AG08396 (cell line): ENCODE data around the gene STXBP3.

Experiments used
- DNase-seq: peaks from one replicate; pipeline ENCODE4 v3.0.0; 2012; ENCODE audit warnings: low spot score, mixed read lengths

STXBP3 gene

GRCh38 chr1:108842525-108843181, 96.2 kb downstream of the STXBP3 start:
- no peak for DNase-seq

GRCh38 chr1:108843390-108844137, 97.1 kb downstream of the STXBP3 start:
- DNase-seq: no peak

GRCh38 chr1:108845446-108845845, 99.0 kb downstream of the STXBP3 start:
- DNase-seq: no peak

GRCh38 chr1:108845991-108846390, 99.5 kb downstream of the STXBP3 start:
- no peak for DNase-seq

- DNase-seq: no peak
Observed at GRCh38 chr1:108847494-108847893, 101.0 kb downstream of the STXBP3 start.

DNA sequence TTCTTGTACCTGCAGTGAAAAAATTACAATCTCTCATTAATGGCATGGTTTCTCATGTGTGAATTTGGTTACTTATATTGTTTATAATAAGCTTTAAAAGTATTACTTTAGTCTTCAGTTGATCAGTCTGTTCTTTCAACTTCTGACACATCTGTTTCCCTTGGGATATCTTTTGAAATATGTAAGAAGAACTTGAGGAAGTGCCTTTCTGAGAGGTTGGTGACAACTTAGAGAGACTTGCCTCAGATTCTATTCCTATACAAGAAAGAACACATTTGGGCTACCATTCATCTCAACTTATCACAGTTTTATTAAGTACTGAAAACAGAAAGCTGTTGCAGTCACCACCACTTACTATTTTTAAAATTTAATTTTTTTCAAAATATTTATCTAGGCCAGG, 102.3 kb downstream of the STXBP3 start:
- DNase-seq: no peak

DNA sequence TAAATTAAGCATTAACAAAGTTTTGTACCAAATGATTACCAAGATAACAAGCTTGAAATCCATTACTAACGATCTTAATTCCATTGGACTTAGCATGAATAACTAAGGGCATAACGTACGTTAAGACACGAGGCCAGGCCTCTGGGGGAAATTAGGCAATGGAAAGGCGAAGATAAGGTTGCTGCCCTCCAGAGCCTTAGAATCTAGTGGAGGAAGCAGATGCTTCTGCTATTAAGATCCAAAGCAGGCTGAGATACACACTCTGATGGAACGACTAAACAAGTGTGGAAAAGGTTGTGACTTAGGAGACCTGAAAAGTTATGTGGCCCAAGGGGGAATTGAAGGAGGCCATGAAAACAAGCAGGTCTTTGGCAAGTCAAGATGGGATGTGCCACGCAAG, 104.5 kb downstream of the STXBP3 start:
- no peak for DNase-seq

DNA sequence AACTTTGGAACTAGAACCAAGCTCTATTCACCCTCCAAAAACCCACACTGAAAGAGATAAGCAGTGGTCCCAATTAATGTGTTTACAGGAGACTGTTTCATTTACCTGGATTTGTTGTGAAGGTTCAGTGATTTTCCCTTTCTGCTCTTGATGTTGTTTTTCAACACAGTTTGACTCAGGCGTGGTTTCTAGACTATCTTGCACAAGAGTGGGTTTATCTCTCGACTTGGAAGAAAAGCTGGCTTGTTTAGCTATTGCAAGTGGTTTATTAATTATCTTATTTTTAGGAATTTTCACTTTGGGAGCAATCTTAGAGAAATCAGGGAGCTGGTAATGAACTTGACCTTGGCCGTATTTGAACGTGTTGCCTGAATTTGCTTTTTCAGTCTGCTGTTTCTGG, 105.1 kb downstream of the STXBP3 start:
- no peak for DNase-seq

DNA sequence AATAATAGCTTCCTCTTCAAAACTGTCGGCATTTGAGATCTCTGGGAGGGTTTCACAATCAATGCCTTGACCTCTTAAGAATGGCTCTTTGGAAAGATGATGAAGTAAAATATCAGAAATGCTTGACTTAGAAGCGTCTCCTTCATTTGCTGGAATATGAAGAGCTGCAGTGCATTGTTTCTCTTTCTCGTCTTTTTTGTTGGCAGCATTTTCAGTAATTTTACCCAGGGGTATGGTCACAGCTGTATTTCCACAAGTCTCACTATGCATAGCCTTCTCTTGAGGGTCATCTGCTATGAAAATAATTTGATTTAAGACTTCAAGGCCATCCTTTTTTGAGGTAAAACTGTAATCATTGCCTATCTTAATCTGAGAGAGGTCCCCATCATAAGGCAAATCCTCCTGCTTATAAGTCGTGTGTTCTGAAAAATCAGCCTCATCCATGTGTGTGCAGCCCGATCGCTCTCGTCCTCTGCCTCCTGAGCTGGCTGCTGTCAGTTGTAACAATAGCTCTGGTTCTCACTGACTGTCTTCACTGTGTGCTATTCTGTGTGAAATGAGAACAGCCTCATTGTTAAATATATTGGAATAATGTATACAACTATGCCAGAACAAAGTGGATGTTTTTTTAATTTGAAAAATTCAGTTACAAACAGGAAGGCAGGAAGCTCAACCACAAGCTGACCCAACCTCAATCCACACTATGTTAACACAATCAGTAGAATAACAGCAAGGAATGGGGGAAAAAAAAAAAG, 105.9 kb downstream of the STXBP3 start:
- no peak for DNase-seq

DNA sequence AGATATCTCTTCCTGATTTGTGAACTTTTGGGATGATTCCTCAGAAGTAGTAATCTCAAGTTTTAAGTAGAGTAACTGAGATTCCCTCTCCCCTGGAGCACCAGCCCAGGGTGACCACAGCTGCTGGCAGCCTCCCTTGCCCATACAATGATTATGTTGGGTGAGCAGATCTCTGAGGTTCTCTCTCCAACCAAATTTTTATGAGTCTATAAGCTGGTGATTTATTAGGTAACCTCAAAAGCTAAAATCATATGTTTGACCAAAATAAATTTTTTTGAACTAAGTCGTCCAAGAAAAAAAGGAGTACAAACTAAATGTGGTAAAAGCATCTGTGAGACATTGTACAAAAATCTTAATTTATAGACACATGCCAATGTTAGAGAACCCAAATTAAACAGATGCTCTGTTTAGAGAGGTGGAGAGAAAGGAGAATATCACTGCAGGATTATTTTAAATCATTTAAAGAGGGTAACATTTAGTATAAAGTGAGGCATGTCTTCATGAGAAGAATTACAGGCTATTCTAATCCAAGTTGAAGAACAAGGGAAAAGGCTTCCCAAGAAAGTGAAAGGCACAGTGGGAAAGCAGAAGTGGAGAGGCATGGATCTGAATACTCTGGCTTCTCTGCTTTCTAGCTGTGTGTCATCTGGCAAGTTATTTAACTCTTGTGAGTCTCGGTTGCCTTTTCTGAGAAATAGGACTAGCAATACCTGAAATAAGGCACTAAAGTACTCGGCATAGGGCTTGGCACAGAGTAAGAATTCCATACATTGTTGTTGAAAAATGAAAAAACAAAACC, 107.9 kb downstream of the STXBP3 start:
- no peak for DNase-seq

GRCh38 chr1:108856994-108857393, 110.5 kb downstream of the STXBP3 start, which contains the start of gene AKNAD1:
TSS of gene AKNAD1 (minus strand) at chr1:108857094. CDS start at chr1:108852664, 4,430 bp downstream.
- no peak for DNase-seq

- DNase-seq: no peak
Observed at GRCh38 chr1:108858230-108858950, 111.9 kb downstream of the STXBP3 start.
